ENCODE results near the gene NUDT7. TPM values are rescaled to one million over a fixed set of nuclear protein-coding genes. Genes with fewer than 3 reads are reported as not detected.

NUDT7 gene
- total and polyA plus RNA-seq, 9 of the 15 experiments (the other 6 are each of a cell fraction or from before 2014, with no cell fraction given), result 5.6 to 24.2 (median 10.5) TPM

DNA sequence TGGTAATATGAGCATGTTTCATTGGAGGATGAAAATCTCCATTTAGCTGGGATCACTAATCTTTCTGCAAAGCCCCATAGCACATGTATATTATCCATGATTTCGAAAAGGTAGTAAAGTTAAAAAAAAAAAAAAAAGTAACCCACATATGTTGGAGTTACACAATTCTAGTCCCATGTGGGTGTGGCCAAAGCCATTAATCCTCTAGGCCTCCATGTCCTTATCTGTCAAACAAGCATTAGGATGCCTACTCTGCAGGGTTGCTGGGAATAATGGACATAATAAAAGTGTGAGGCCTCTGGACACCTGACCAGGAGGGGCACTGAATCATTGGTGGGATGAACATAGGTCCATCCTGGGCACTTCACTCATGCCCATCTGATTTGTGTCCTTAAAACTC, 36.9 kb downstream of the NUDT7 start (continued):
- TF ChIP-seq ZHX1 (conservative IDR thresholded peaks at IDR 0.05; ENCODE audit: low read length) (no peak), HNRNPUL1 (IDR thresholded peaks at IDR 0.05; ENCODE audit: low read length) (no peak)
- TF ChIP-seq, protein P1, sequence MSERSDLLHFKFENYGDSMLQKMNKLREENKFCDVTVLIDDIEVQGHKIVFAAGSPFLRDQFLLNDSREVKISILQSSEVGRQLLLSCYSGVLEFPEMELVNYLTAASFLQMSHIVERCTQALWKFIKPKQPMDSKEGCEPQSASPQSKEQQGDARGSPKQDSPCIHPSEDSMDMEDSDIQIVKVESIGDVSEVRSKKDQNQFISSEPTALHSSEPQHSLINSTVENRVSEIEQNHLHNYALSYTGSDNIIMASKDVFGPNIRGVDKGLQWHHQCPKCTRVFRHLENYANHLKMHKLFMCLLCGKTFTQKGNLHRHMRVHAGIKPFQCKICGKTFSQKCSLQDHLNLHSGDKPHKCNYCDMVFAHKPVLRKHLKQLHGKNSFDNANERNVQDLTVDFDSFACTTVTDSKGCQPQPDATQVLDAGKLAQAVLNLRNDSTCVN (CRISPR knock-in tag; IDR thresholded peaks at IDR 0.05), result no peak

- ATAC-seq, result no peak
- Histone ChIP-seq H3K4me3 (no peak overlapping the region), H3K27ac (ENCODE audit: extremely low read depth, low read depth, low read length) (no peak overlapping the region), H3K9me3 (replicated peaks; ENCODE audit: control insufficient read depth, insufficient read depth, low read depth, low read length) (no peaks in the 10 kb centered on the region), H3K4me2 (ENCODE audit: insufficient read depth, low read length) (no peak overlapping the region), H3K27me3 (ENCODE audit: control insufficient read depth in 2 of 2, insufficient read depth in 2 of 2, low read length in 2 of 2) (no peaks in the 10 kb centered on the region), H3K9ac (ENCODE audit: insufficient read depth in 1 of 2, low read depth in 2 of 2, low read length in 2 of 2) (no peak overlapping the region), H3K9me1 (ENCODE audit: control insufficient read depth, insufficient read depth, low read length) (no peaks in the 10 kb centered on the region), H3K36me3 (ENCODE audit: control insufficient read depth, insufficient read depth, low read length) (no peaks in the 10 kb centered on the region), H2AFZ (ENCODE audit: low read depth, low read length) (no peak overlapping the region), H3K4me1 (replicated peaks in 1 of 2; ENCODE audit: control insufficient read depth in 2 of 2, insufficient read depth in 2 of 2, low read length in 2 of 2) (no peaks in the 10 kb centered on the region), H3K79me2 (ENCODE audit: control insufficient read depth, insufficient read depth, low read length) (no peaks in the 10 kb centered on the region), H4K20me1 (replicated peaks; ENCODE audit: control insufficient read depth, insufficient read depth, low read length) (no peaks in the 10 kb centered on the region)
- ChIA-PET CTCF (ENCODE audit: low intra/inter-chr PET ratio) (no interaction called here), POLR2A (no interaction called here)
- intact Hi-C loops (cut with micrococcal nuclease) (no loop called here), in situ Hi-C loops (cut with MboI) (no loop called here)
- no TSS peak for BruUV-seq (replicated peaks)
- no peak for FAIRE-seq
- no peak for TF ChIP-seq NFE2L1 (tag; IDR thresholded peaks at IDR 0.05; ENCODE audit: borderline replicate concordance, low read depth)
- TF ChIP-seq, protein P2, sequence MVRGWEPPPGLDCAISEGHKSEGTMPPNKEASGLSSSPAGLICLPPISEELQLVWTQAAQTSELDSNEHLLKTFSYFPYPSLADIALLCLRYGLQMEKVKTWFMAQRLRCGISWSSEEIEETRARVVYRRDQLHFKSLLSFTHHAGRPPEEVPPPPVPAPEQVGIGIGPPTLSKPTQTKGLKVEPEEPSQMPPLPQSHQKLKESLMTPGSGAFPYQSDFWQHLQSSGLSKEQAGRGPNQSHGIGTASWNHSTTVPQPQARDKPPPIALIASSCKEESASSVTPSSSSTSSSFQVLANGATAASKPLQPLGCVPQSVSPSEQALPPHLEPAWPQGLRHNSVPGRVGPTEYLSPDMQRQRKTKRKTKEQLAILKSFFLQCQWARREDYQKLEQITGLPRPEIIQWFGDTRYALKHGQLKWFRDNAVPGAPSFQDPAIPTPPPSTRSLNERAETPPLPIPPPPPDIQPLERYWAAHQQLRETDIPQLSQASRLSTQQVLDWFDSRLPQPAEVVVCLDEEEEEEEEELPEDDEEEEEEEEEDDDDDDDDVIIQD (CRISPR knock-in tag; IDR thresholded peaks at IDR 0.05), result no peak
- TF ChIP-seq ZNF3 (CRISPR knock-in tag; IDR thresholded peaks at IDR 0.05), result no peak
- no peak for DNase-seq (ENCODE audit: extremely low read depth in 1 of 4, low spot score in 3 of 4)
- 2% methylated on average over 3 of the region's 3 CpGs for WGBS (ENCODE audit: insufficient coverage, low coverage, missing lambda C conversion rate)
Measured at GRCh38 chr16:77759821-77760220, 37.5 kb downstream of the NUDT7 start.

Measured in K562 (cell line).